ENCODE measurements around the gene SFXN4. TPM values are rescaled to one million over a fixed set of nuclear protein-coding genes. Genes with fewer than 3 reads are reported as not detected.
A peak's percentile ranks its signal among the peaks of the same experiment; 100 is the strongest.

SFXN4 gene, protein sequence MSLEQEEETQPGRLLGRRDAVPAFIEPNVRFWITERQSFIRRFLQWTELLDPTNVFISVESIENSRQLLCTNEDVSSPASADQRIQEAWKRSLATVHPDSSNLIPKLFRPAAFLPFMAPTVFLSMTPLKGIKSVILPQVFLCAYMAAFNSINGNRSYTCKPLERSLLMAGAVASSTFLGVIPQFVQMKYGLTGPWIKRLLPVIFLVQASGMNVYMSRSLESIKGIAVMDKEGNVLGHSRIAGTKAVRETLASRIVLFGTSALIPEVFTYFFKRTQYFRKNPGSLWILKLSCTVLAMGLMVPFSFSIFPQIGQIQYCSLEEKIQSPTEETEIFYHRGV
- total RNA-seq (2021) (67.3 and 72.9 TPM in 2 replicates), Bru-seq, nascent RNA (percentile 77 among the genes with signal in this experiment), BruChase-seq, experiment 1, labeled RNA remaining after a 2-hour chase (percentile 78 among the genes with signal in this experiment), BruChase-seq, experiment 2, labeled RNA remaining after a 6-hour chase (percentile 79 among the genes with signal in this experiment)
- long read RNA-seq, transcript SFXN4-201 (14 exons, 1,363 nt), result major isoform, 58 of 103 reads
- long read RNA-seq, partial matches to known transcripts, result 7 of 103 reads
- long read RNA-seq, other reads (novel, unspliced or antisense), result 38 of 103 reads

DNA sequence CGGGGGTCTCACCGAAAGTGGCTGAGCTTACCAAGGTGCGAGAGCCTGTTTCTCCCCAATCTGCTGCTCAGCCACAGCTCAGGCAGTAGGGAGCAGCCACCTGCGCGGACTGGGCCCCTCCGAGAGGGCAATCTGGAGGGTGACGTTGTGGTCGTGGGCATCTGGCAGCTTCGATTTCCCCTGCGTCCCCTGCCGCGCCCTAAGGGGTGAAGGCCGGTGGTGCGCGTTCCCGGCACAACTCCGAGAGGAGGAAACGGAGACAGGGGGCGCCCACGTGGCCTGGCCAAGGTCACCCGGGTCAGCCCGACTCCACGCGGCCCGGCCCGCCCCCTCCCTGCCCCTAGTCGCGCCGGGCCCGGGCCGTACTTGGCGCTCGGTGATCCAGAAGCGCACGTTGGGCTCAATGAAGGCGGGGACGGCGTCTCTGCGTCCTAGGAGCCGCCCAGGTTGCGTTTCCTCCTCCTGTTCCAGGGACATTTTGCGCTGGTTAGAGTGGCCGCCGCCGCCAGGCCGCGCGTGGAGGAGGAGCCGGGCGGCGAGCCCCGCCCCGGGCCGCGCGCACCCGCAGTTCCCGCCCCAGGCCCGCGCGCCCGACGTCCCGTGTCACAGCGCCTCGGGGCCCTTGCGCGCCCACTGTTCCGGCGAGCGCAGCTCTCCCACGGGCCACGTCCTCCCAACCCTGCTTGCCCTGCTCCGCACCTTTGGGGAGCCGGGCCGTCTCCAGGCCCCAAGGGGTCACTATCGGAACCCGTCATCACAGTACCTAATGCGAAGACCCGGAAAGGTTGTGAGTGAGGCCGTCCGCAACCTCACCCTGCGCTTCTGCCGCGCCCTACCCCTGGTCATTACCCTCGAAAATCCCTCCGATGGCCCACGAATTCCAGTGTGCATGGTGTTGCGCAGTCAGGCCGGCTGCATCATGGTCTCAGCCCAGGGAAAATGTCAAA lies at the start of gene SFXN4:
Gene SFXN4, minus strand, starts transcription at position 544 of the 947 bp plus-strand sequence. Its CDS starts 67 bp downstream, at position 477.
- Histone ChIP-seq H3K9me3 (ENCODE audit: low read depth, low read length, poor library complexity, severe bottlenecking) (no peaks in the 10 kb centered on the region), H3K4me1 (ENCODE audit: insufficient read depth, low read length, poor library complexity, severe bottlenecking) (peaks cover 17% of the 10 kb centered on the region), H3K27ac (ENCODE audit: low read depth, low read length, poor library complexity, severe bottlenecking) (peak within 1 kb of the TSS; percentile 93), H3K4me3 (ENCODE audit: low read depth, low read length, poor library complexity, severe bottlenecking) (peak within 1 kb of the TSS; percentile 96), H3K27me3 (replicated peaks; ENCODE audit: insufficient read depth, low read depth, low read length, poor library complexity) (no peaks in the 10 kb centered on the region), H3K36me3 (ENCODE audit: insufficient read depth, low read length, poor library complexity, severe bottlenecking) (peaks cover 46% of the 10 kb centered on the region)
- intact Hi-C loops (cut with micrococcal nuclease; ENCODE audit: unreplicated experiment), result no loop called here
- no TSS peak for BruUV-seq (replicated peaks)
- CTCF ChIA-PET, result no interaction called here
- POLR2A ChIA-PET (ENCODE audit: low non-redundant PET), result no interaction called here
- TF ChIP-seq EZH2 (IDR thresholded peaks at IDR 0.05; ENCODE audit: borderline replicate concordance, low read depth, low read length, poor library complexity, severe bottlenecking), result no peak
- TF ChIP-seq, protein P1, sequence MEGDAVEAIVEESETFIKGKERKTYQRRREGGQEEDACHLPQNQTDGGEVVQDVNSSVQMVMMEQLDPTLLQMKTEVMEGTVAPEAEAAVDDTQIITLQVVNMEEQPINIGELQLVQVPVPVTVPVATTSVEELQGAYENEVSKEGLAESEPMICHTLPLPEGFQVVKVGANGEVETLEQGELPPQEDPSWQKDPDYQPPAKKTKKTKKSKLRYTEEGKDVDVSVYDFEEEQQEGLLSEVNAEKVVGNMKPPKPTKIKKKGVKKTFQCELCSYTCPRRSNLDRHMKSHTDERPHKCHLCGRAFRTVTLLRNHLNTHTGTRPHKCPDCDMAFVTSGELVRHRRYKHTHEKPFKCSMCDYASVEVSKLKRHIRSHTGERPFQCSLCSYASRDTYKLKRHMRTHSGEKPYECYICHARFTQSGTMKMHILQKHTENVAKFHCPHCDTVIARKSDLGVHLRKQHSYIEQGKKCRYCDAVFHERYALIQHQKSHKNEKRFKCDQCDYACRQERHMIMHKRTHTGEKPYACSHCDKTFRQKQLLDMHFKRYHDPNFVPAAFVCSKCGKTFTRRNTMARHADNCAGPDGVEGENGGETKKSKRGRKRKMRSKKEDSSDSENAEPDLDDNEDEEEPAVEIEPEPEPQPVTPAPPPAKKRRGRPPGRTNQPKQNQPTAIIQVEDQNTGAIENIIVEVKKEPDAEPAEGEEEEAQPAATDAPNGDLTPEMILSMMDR (conservative IDR thresholded peaks at IDR 0.05; ENCODE audit: low read depth, low read length), result no peak
- DNase-seq (ENCODE audit: low spot score), result peak; percentile 82

DNA sequence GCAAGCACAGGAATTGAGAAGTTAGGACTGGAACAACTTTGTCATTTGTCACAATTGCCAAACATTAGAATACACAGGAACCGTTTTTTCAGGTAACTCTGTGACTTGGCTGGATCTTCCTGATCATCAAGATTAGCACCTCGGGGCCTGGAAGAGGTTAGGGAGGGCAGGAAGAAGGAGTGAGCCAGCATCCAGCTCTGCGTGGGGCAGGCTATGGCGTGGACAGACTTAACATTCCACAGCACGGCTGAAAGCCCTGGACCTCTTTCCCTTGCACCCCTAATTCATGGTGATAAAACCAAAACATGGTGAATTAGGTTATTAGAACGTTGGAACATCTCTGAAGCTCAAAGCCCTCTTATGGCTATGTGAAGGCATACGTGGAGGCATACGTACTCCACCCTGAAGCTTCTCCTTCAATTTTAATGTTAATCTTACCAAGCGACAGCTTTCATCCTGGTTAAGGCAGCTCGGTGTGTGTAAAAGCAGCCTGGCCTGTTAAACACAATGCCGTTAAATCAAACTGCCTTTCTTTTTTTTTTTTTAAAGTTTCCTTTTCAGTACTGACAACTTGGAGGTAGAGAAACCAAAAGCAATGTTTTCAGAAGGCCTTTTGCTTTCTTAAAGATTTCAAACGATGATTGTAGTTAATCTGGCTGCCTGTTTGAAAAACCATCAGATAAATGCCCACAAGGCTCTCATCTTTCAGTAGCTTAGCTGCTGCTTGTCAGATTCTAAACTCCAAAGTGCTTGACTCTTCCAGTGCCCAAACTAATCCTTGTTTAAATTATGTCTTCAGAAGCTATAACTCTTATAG lies 46.3 kb upstream of the SFXN4 start:
- Histone ChIP-seq H3K4me1 (ENCODE audit: insufficient read depth, low read length, poor library complexity, severe bottlenecking) (peaks cover 38% of the 10 kb centered on the region), H3K4me3 (ENCODE audit: low read depth, low read length, poor library complexity, severe bottlenecking) (peak overlapping the region; percentile 70), H3K36me3 (ENCODE audit: insufficient read depth, low read length, poor library complexity, severe bottlenecking) (peaks cover 6% of the 10 kb centered on the region), H3K27ac (ENCODE audit: low read depth, low read length, poor library complexity, severe bottlenecking) (peak overlapping the region; percentile 79), H3K27me3 (replicated peaks; ENCODE audit: insufficient read depth, low read depth, low read length, poor library complexity) (no peaks in the 10 kb centered on the region), H3K9me3 (ENCODE audit: low read depth, low read length, poor library complexity, severe bottlenecking) (no peaks in the 10 kb centered on the region)
- POLR2A ChIA-PET (ENCODE audit: low non-redundant PET), result no interaction called here
- CTCF ChIA-PET, result interaction anchor here (0.5 to 0.8 kb wide), 2 partner anchors 12 to 876 kb away, joined by 3 read pairs; no protein-coding TSS in a partner anchor
- DNase-seq (ENCODE audit: low spot score), result no peak
- no TSS peak for BruUV-seq (replicated peaks)
- intact Hi-C loops (cut with micrococcal nuclease; ENCODE audit: unreplicated experiment), result no loop called here
- TF ChIP-seq, protein P1 (conservative IDR thresholded peaks at IDR 0.05; ENCODE audit: low read depth, low read length), result no peak
- no peak for TF ChIP-seq EZH2 (IDR thresholded peaks at IDR 0.05; ENCODE audit: borderline replicate concordance, low read depth, low read length, poor library complexity, severe bottlenecking)
